Neural progenitor cell (in vitro differentiated cells): ENCODE results near the gene ACER3. TPM values are rescaled to one million over a fixed set of nuclear protein-coding genes. Genes with fewer than 3 reads are reported as not detected.

Experiments
- DNase-seq: peaks from one replicate; pipeline ENCODE4 v3.0.0-alpha.2; 2016; ENCODE audit warnings: low spot score
- H2AFZ ChIP-seq: fragments of 200-600 bp; sonication (generic); replicated peaks from 2 replicates; pipeline ENCODE4 v1.6.1; 2016; ENCODE audit warnings: antibody characterized with exemption
- H3F3A ChIP-seq: fragments of 200-600 bp; sonication (generic); 2 replicates; pipeline ENCODE4 v1.6.1; 2016; ENCODE audit warnings: antibody characterized with exemption, low read depth
- H3K27ac ChIP-seq: fragments of 200-600 bp; sonication (generic); 2 replicates; pipeline ENCODE4 v1.5.1; 2016; ENCODE audit warnings: mild to moderate bottlenecking
- H3K27me3 ChIP-seq: fragments of 200-600 bp; sonication (generic); 2 replicates; pipeline ENCODE4 v1.6.1; 2016; ENCODE audit warnings: mild to moderate bottlenecking, moderate library complexity
- H3K36me3 ChIP-seq: fragments of 200-600 bp; sonication (generic); 2 replicates; pipeline ENCODE4 v1.5.1; 2016
- H3K4me1 ChIP-seq: fragments of 200-600 bp; sonication (generic); 2 replicates; pipeline ENCODE4 v1.6.1; 2016; ENCODE audit warnings: mixed run types
- H3K4me2 ChIP-seq: fragments of 200-600 bp; sonication (generic); 2 replicates; pipeline ENCODE4 v1.6.1; 2016
- H3K4me3 ChIP-seq: fragments of 200-600 bp; sonication (generic); 2 replicates; pipeline ENCODE4 v1.5.1; 2016
- H3K79me2 ChIP-seq: fragments of 200-600 bp; sonication (generic); 2 replicates; pipeline ENCODE4 v1.6.1; 2016; ENCODE audit warnings: low read depth
- H3K9ac ChIP-seq: fragments of 200-600 bp; sonication (generic); 2 replicates; pipeline ENCODE4 v1.6.1; 2016
- H3K9me3 ChIP-seq: fragments of 200-600 bp; sonication (generic); 2 replicates; pipeline ENCODE4 v1.5.1; 2016; ENCODE audit warnings: low read depth
- H4K20me1 ChIP-seq: fragments of 200-600 bp; sonication (generic); 2 replicates; pipeline ENCODE4 v1.6.1; 2016; ENCODE audit warnings: low read depth
- H3K27ac Mint-ChIP-seq: 3 replicates; pipeline ENCODE4 v1.8.0; 2021; ENCODE audit warnings: mixed read lengths
- H3K27me3 Mint-ChIP-seq: 2 replicates; pipeline ENCODE4 v1.8.0; 2022; ENCODE audit warnings: low read depth, mild to moderate bottlenecking, inconsistent platforms, moderate library complexity, mixed read lengths; ENCODE audit not compliant: insufficient read depth
- H3K36me3 Mint-ChIP-seq: 3 replicates; pipeline ENCODE4 v1.8.0; 2021; ENCODE audit warnings: mixed read lengths
- H3K4me1 Mint-ChIP-seq: 3 replicates; pipeline ENCODE4 v1.8.0; 2021; ENCODE audit warnings: mixed read lengths
- H3K4me3 Mint-ChIP-seq: 3 replicates; pipeline ENCODE4 v1.8.0; 2021; ENCODE audit warnings: mild to moderate bottlenecking, moderate library complexity, mixed read lengths
- H3K9me3 Mint-ChIP-seq: 3 replicates; pipeline ENCODE4 v1.8.0; 2020; ENCODE audit warnings: mixed read lengths
- EZH2 ChIP-seq: fragments of 200-600 bp; sonication (generic); IDR thresholded peaks from 2 replicates; pipeline ENCODE4 v1.6.1; 2017; ENCODE audit warnings: antibody characterized with exemption, mild to moderate bottlenecking, moderate library complexity
- EZH2phosphoT487 ChIP-seq: fragments of 200-600 bp; sonication (generic); IDR thresholded peaks from 2 replicates; pipeline ENCODE4 v1.6.1; 2017; ENCODE audit warnings: antibody characterized with exemption
- total RNA-seq: library from RNA; depleted of rRNA; stranded (reverse); fragments of >200 nt; gene quantifications from 2 replicates; pipeline ENCODE4 v1.2.3, GENCODE V29; 2015; ENCODE audit warnings: low replicate concordance
- TF ChIP-seq, protein P1 (sequence below): fragments of 200-600 bp; sonication (generic); IDR thresholded peaks from 2 replicates; pipeline ENCODE4 v1.5.1; 2017; ENCODE audit warnings: antibody characterized with exemption, mild to moderate bottlenecking

ACER3 gene
- total RNA-seq, 1 donor from 2014 or later: 18.9 TPM

DNA sequence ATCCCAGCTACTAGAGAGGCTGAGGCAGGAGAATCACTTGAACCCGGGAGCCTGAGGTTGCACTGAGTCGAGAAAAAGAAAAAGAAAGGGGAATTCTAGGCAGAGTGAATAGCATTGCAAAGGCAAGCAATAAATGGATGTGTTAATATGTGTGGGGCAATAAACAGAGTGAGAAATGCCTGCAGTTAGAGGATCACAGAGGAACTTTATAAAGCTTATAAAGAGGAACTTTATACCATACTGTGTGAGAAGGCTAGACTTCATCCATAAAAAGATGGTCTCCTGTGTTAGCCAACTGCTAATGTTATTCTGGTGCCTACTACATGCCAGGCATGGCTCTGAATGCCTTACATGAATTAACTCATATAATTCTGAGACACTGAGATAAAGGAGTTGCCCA is 174.3 kb downstream of the ACER3 start:
- Mint-ChIP-seq H3K4me1 (peaks cover 5% of the 10 kb centered on the region), H3K27me3 (peaks cover 29% of the 10 kb centered on the region), H3K4me3 (no peak overlapping the region), H3K36me3 (peaks cover 2% of the 10 kb centered on the region), H3K9me3 (peaks cover 8% of the 10 kb centered on the region), H3K27ac (no peak overlapping the region)
- no peak overlapping the region for H2AFZ ChIP-seq
- H3K4me1 ChIP-seq: peaks cover 6% of the 10 kb centered on the region
- H3K27ac ChIP-seq: no peak overlapping the region
- no peaks in the 10 kb centered on the region for H4K20me1 ChIP-seq
- H3K4me3 ChIP-seq: no peak overlapping the region
- DNase-seq: no peak
- H3K79me2 ChIP-seq: no peaks in the 10 kb centered on the region
- TF ChIP-seq EZH2: no peak
- TF ChIP-seq, protein P1, sequence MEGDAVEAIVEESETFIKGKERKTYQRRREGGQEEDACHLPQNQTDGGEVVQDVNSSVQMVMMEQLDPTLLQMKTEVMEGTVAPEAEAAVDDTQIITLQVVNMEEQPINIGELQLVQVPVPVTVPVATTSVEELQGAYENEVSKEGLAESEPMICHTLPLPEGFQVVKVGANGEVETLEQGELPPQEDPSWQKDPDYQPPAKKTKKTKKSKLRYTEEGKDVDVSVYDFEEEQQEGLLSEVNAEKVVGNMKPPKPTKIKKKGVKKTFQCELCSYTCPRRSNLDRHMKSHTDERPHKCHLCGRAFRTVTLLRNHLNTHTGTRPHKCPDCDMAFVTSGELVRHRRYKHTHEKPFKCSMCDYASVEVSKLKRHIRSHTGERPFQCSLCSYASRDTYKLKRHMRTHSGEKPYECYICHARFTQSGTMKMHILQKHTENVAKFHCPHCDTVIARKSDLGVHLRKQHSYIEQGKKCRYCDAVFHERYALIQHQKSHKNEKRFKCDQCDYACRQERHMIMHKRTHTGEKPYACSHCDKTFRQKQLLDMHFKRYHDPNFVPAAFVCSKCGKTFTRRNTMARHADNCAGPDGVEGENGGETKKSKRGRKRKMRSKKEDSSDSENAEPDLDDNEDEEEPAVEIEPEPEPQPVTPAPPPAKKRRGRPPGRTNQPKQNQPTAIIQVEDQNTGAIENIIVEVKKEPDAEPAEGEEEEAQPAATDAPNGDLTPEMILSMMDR: no peak
- no peak for TF ChIP-seq EZH2phosphoT487
- H3K9me3 ChIP-seq: no peaks in the 10 kb centered on the region
- peaks cover 20% of the 10 kb centered on the region for H3K27me3 ChIP-seq
- no peak overlapping the region for H3K9ac ChIP-seq
- H3K4me2 ChIP-seq: no peak overlapping the region
- H3K36me3 ChIP-seq: no peaks in the 10 kb centered on the region
- H3F3A ChIP-seq: peaks cover 6% of the 10 kb centered on the region

DNA sequence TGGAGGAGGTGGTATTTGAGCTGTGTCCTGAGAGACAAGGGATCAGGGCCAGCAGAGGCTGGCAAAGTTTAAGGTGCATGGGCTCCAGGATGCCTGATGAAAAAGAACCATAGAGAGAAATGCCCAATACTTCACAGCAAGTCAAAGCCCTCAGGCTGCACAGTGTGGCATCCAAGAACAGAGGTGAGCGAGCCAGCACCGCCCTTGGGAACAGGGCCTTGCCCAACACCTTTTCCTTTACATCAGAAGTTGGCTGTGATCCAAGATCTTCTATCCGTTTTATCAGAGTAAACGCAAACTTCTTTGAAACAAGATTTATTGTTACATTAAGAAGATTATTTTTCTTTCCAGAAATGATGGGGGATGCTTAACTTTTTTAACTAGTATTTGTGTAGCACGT is 174.9 kb downstream of the ACER3 start:
- peaks cover 8% of the 10 kb centered on the region for H3K9me3 Mint-ChIP-seq
- peaks cover 2% of the 10 kb centered on the region for H3K36me3 Mint-ChIP-seq

DNA sequence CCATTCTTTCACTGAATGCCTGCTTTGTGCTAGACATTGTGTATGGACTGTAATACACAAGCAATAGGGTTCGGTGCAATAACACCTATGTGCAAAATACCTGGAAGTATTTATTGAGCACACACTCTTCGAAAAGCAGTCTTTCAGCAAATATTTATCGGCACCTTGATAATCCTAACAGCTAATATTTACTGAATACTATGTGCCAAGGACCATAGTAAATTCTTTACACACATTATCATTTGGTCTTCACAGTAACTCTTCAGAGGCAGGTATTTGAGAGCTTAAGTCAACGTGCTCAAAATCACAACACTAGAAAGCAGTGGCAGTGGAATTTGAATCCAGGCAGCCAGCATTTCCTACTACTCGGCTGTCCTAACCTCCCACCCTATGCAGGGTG is 175.7 kb downstream of the ACER3 start:
- Histone ChIP-seq H3K36me3 (no peaks in the 10 kb centered on the region), H3K4me3 (no peak overlapping the region), H3F3A (peaks cover 6% of the 10 kb centered on the region), H3K79me2 (no peaks in the 10 kb centered on the region), H3K9ac (no peak overlapping the region), H3K4me1 (peaks cover 6% of the 10 kb centered on the region), H3K4me2 (no peak overlapping the region), H3K27ac (no peak overlapping the region), H3K9me3 (no peaks in the 10 kb centered on the region), H2AFZ (no peak overlapping the region), H3K27me3 (peaks cover 34% of the 10 kb centered on the region), H4K20me1 (no peaks in the 10 kb centered on the region)
- TF ChIP-seq, protein P1: no peak
- TF ChIP-seq EZH2phosphoT487 (no peak), EZH2 (no peak)
- no peak for DNase-seq
- peaks cover 2% of the 10 kb centered on the region for H3K36me3 Mint-ChIP-seq
- H3K9me3 Mint-ChIP-seq: peaks cover 12% of the 10 kb centered on the region
- H3K27ac Mint-ChIP-seq: no peak overlapping the region
- H3K4me3 Mint-ChIP-seq: no peak overlapping the region
- peaks cover 7% of the 10 kb centered on the region for H3K4me1 Mint-ChIP-seq
- peaks cover 35% of the 10 kb centered on the region for H3K27me3 Mint-ChIP-seq

More for the DNA sequence above, 174.9 kb downstream of the ACER3 start:
- H3K79me2 ChIP-seq: no peaks in the 10 kb centered on the region
- no peak overlapping the region for H3K4me3 ChIP-seq
- no peaks in the 10 kb centered on the region for H3K36me3 ChIP-seq
- H3K27ac ChIP-seq: no peak overlapping the region
- H3K9ac ChIP-seq: no peak overlapping the region
- H3K4me1 Mint-ChIP-seq: peaks cover 5% of the 10 kb centered on the region
- no peaks in the 10 kb centered on the region for H4K20me1 ChIP-seq
- DNase-seq: no peak
- no peaks in the 10 kb centered on the region for H3K9me3 ChIP-seq
- H3F3A ChIP-seq: peaks cover 6% of the 10 kb centered on the region
- peaks cover 29% of the 10 kb centered on the region for H3K27me3 Mint-ChIP-seq
- no peak overlapping the region for H3K27ac Mint-ChIP-seq
- TF ChIP-seq EZH2 (no peak), EZH2phosphoT487 (no peak)
- TF ChIP-seq, protein P1: no peak
- peaks cover 25% of the 10 kb centered on the region for H3K27me3 ChIP-seq
- H2AFZ ChIP-seq: no peak overlapping the region
- H3K4me1 ChIP-seq: peaks cover 6% of the 10 kb centered on the region
- H3K4me3 Mint-ChIP-seq: no peak overlapping the region
- no peak overlapping the region for H3K4me2 ChIP-seq
